Measurements from ENCODE around the gene COMT. TPM values are rescaled to one million over a fixed set of nuclear protein-coding genes. Genes with fewer than 3 reads are reported as not detected.
A peak's percentile ranks its signal among the peaks of the same experiment; 100 is the strongest.

Gene COMT
- total and polyA plus RNA-seq, 9 of the 15 experiments (the other 6 are each of a cell fraction or from before 2014, with no cell fraction given), result 12.5 to 351 (median 155) TPM

- TF ChIP-seq ZNF76 (CRISPR knock-in tag; IDR thresholded peaks at IDR 0.05; ENCODE audit: borderline replicate concordance) (peak; percentile 14), HNRNPH1 (optimal IDR thresholded peaks at IDR 0.05; ENCODE audit: low read depth, low read length) (no peak), CHD2 (IDR thresholded peaks at IDR 0.05; ENCODE audit: low read depth, low read length) (peak; percentile 96), IRF2 (CRISPR knock-in tag; IDR thresholded peaks at IDR 0.05) (no peak), ZC3H4 (CRISPR knock-in tag; IDR thresholded peaks at IDR 0.05; ENCODE audit: borderline replicate concordance) (no peak), NONO (IDR thresholded peaks at IDR 0.05; ENCODE audit: low read depth in 2 of 2, low read length in 1 of 2) (no peak), ZNF830 (CRISPR knock-in tag; IDR thresholded peaks at IDR 0.05) (no peak), ZMIZ1 (IDR thresholded peaks at IDR 0.05; ENCODE audit: low read depth in 2 of 2, low read length in 2 of 2) (no peak; a peak in 1 of 4 replicates), ZBED1 (IDR thresholded peaks at IDR 0.05) (no peak), DEAF1 (CRISPR knock-in tag; IDR thresholded peaks at IDR 0.05) (no peak), ZBTB40 (IDR thresholded peaks at IDR 0.05) (no peak), ZBTB40 (CRISPR knock-in tag; IDR thresholded peaks at IDR 0.05) (no peak)
Observed at GRCh38 chr22:20016734-20017621, 75.4 kb downstream of the COMT start, which contains the start of gene ARVCF (continued).
